DMS79 (cell line): ENCODE results near the gene GPATCH8.

Experiments used
- DNase-seq: peaks from one replicate; lab custom pipeline; 2025; lab: John Stamatoyannopoulos, UW

The GPATCH8 gene

GRCh38 chr17:44451016-44451627, 52.1 kb downstream of the GPATCH8 start:
- DNase-seq: no peak

GRCh38 chr17:44448412-44448811, 54.8 kb downstream of the GPATCH8 start:
- no peak for DNase-seq

GRCh38 chr17:44444735-44445105, 58.5 kb downstream of the GPATCH8 start:
- no peak for DNase-seq

- no peak for DNase-seq
Observed at GRCh38 chr17:44442806-44443205, 60.4 kb downstream of the GPATCH8 start.

- no peak for DNase-seq
Observed at GRCh38 chr17:44439168-44439567, 64.0 kb downstream of the GPATCH8 start.

GRCh38 chr17:44438636-44439035, 64.6 kb downstream of the GPATCH8 start:
- no peak for DNase-seq

GRCh38 chr17:44436336-44436735, 66.9 kb downstream of the GPATCH8 start:
- no peak for DNase-seq

- DNase-seq: no peak
Observed at GRCh38 chr17:44432254-44433157, 70.7 kb downstream of the GPATCH8 start.

- no peak for DNase-seq
Observed at GRCh38 chr17:44424828-44425461, 78.3 kb downstream of the GPATCH8 start.

GRCh38 chr17:44417553-44417952, 85.7 kb downstream of the GPATCH8 start:
- no peak for DNase-seq

GRCh38 chr17:44416558-44417289, 86.5 kb downstream of the GPATCH8 start:
- no peak for DNase-seq

- no peak for DNase-seq
Observed at GRCh38 chr17:44414394-44415155, 88.6 kb downstream of the GPATCH8 start.

- no peak for DNase-seq
Observed at GRCh38 chr17:44409309-44410028, 93.7 kb downstream of the GPATCH8 start.

- no peak for DNase-seq
Observed at GRCh38 chr17:44408786-44409185, 94.4 kb downstream of the GPATCH8 start.

- DNase-seq: no peak
Observed at GRCh38 chr17:44402564-44403172, 100.5 kb downstream of the GPATCH8 start.

GRCh38 chr17:44400226-44400847, 102.9 kb downstream of the GPATCH8 start:
- DNase-seq: no peak

GRCh38 chr17:44398692-44399691, 104.2 kb downstream of the GPATCH8 start:
- no peak for DNase-seq
